Measurements from ENCODE around the gene ARG2.

Gene ARG2

DNA sequence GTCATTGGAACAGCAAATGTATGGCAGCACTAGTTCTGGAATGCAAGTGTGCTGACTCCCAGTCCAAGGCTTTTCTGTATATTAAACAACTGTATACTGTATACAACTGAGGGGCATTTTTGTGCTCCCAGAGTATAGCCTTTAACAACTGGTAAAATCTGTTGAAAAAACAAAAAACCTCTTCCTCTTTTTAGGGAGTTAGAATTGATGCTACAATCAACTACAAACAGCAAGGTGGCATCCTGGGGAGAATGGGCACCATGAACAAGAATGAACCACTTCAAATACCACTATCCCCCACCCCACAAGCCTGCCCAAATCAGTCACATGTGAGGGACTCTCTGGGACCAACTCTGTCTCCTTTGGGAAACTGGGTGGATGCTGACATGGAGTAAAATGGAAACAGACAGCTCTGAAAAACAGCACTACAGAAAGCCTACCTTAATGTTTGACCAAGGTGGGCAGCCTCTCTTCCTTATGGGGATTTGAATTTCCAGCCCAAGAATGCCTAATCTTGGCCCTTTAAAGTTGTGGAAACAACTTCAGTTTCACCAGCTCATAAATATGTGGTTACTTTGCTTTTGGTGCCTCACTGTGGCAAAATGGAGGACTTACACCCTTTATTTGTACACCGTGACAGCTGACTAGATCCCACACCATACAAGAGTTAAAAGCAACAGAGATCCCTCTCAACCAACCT lies 47.2 kb downstream of the ARG2 start:
- ATAC-seq, result peak; percentile 98
- TF ChIP-seq ZFP3 (CRISPR knock-in tag; IDR thresholded peaks at IDR 0.05) (no peak), PPARA (CRISPR knock-in tag; IDR thresholded peaks at IDR 0.05; ENCODE audit: borderline replicate concordance) (no peak), ZC3H10 (CRISPR knock-in tag; IDR thresholded peaks at IDR 0.05) (no peak), CSRNP3 (CRISPR knock-in tag; IDR thresholded peaks at IDR 0.05) (no peak), ZNF70 (CRISPR knock-in tag; IDR thresholded peaks at IDR 0.05) (no peak), ZFP30 (CRISPR knock-in tag; IDR thresholded peaks at IDR 0.05) (no peak), TOX (CRISPR knock-in tag; IDR thresholded peaks at IDR 0.05; ENCODE audit: borderline replicate concordance) (no peak), ARNTL (CRISPR knock-in tag; IDR thresholded peaks at IDR 0.05; ENCODE audit: borderline replicate concordance, low read depth) (no peak), TSHZ2 (CRISPR knock-in tag; IDR thresholded peaks at IDR 0.05) (no peak), RARB (CRISPR knock-in tag; IDR thresholded peaks at IDR 0.05) (no peak), ESRRG (CRISPR knock-in tag; IDR thresholded peaks at IDR 0.05) (no peak)
- TF ChIP-seq, protein P1, sequence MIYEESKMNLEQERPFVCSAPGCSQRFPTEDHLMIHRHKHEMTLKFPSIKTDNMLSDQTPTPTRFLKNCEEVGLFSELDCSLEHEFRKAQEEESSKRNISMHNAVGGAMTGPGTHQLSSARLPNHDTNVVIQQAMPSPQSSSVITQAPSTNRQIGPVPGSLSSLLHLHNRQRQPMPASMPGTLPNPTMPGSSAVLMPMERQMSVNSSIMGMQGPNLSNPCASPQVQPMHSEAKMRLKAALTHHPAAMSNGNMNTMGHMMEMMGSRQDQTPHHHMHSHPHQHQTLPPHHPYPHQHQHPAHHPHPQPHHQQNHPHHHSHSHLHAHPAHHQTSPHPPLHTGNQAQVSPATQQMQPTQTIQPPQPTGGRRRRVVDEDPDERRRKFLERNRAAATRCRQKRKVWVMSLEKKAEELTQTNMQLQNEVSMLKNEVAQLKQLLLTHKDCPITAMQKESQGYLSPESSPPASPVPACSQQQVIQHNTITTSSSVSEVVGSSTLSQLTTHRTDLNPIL (CRISPR knock-in tag; IDR thresholded peaks at IDR 0.05; ENCODE audit: low read depth), result no peak

DNA sequence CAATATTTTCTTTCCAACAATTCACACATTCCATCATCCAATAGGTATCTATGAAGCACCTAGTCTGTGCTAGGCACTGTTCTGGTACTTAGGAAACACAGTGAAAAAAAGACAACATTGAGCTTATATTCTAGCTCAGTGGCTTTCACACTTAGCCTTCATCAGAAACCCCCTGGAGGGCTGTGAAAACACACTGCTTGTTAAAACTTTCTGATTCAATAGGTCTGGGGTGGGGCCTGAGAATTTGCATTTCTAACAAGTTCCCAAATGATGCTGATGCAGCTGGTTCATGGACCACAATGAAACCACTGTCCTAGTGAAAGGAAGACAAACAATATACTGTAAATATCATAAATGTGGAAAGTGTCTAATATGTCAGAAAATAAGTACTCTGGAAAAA lies 48.8 kb downstream of the ARG2 start:
- TF ChIP-seq PPARA (CRISPR knock-in tag; IDR thresholded peaks at IDR 0.05; ENCODE audit: borderline replicate concordance) (no peak), TSHZ2 (CRISPR knock-in tag; IDR thresholded peaks at IDR 0.05) (no peak), ARNTL (CRISPR knock-in tag; IDR thresholded peaks at IDR 0.05; ENCODE audit: borderline replicate concordance, low read depth) (no peak), ZC3H10 (CRISPR knock-in tag; IDR thresholded peaks at IDR 0.05) (no peak), ESRRG (CRISPR knock-in tag; IDR thresholded peaks at IDR 0.05) (no peak), ZNF70 (CRISPR knock-in tag; IDR thresholded peaks at IDR 0.05) (no peak)
- TF ChIP-seq, protein P2, sequence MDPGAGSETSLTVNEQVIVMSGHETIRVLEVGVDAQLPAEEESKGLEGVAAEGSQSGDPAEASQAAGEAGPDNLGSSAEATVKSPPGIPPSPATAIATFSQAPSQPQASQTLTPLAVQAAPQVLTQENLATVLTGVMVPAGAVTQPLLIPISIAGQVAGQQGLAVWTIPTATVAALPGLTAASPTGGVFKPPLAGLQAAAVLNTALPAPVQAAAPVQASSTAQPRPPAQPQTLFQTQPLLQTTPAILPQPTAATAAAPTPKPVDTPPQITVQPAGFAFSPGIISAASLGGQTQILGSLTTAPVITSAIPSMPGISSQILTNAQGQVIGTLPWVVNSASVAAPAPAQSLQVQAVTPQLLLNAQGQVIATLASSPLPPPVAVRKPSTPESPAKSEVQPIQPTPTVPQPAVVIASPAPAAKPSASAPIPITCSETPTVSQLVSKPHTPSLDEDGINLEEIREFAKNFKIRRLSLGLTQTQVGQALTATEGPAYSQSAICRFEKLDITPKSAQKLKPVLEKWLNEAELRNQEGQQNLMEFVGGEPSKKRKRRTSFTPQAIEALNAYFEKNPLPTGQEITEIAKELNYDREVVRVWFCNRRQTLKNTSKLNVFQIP (CRISPR knock-in tag; IDR thresholded peaks at IDR 0.05; ENCODE audit: borderline replicate concordance, low read depth), result no peak
- TF ChIP-seq, protein P3, sequence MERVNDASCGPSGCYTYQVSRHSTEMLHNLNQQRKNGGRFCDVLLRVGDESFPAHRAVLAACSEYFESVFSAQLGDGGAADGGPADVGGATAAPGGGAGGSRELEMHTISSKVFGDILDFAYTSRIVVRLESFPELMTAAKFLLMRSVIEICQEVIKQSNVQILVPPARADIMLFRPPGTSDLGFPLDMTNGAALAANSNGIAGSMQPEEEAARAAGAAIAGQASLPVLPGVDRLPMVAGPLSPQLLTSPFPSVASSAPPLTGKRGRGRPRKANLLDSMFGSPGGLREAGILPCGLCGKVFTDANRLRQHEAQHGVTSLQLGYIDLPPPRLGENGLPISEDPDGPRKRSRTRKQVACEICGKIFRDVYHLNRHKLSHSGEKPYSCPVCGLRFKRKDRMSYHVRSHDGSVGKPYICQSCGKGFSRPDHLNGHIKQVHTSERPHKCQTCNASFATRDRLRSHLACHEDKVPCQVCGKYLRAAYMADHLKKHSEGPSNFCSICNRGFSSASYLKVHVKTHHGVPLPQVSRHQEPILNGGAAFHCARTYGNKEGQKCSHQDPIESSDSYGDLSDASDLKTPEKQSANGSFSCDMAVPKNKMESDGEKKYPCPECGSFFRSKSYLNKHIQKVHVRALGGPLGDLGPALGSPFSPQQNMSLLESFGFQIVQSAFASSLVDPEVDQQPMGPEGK (CRISPR knock-in tag; IDR thresholded peaks at IDR 0.05; ENCODE audit: borderline replicate concordance), result no peak
- no peak for ATAC-seq

- ATAC-seq, result no peak
- TF ChIP-seq, protein P2 (CRISPR knock-in tag; IDR thresholded peaks at IDR 0.05; ENCODE audit: borderline replicate concordance, low read depth), result no peak
- TF ChIP-seq RARB (CRISPR knock-in tag; IDR thresholded peaks at IDR 0.05), result no peak
- no peak for TF ChIP-seq CSRNP3 (CRISPR knock-in tag; IDR thresholded peaks at IDR 0.05)
- no peak for TF ChIP-seq ZNF8 (CRISPR knock-in tag; IDR thresholded peaks at IDR 0.05)
- TF ChIP-seq CSDC2 (CRISPR knock-in tag; IDR thresholded peaks at IDR 0.05), result no peak
- no peak for TF ChIP-seq TOX (CRISPR knock-in tag; IDR thresholded peaks at IDR 0.05; ENCODE audit: borderline replicate concordance)
- no peak for TF ChIP-seq GLIS3 (CRISPR knock-in tag; IDR thresholded peaks at IDR 0.05)
- TF ChIP-seq OSR1 (CRISPR knock-in tag; IDR thresholded peaks at IDR 0.05), result no peak
- no peak for TF ChIP-seq ZC3H10 (CRISPR knock-in tag; IDR thresholded peaks at IDR 0.05)
- TF ChIP-seq ZNF70 (CRISPR knock-in tag; IDR thresholded peaks at IDR 0.05), result no peak
- TF ChIP-seq ISL1 (CRISPR knock-in tag; IDR thresholded peaks at IDR 0.05), result no peak
These were observed 53.7 kb downstream of the ARG2 start for GRCh38 chr14:67673451-67673850.
